GM23338 (cell line): ENCODE data around the gene LATS2. TPM values are rescaled to one million over a fixed set of nuclear protein-coding genes. Genes with fewer than 3 reads are reported as not detected.

Experiments used
- ATAC-seq: fragments of 200-7000 bp; cut with Tn5 transposase; 3 replicates; pipeline ENCODE4 v1.9.1; 2020
- DNase-seq: peaks from one replicate; pipeline ENCODE4 v3.0.0-alpha.2; 2015; ENCODE audit warnings: low spot score
- H2AFZ ChIP-seq: fragments of 200-600 bp; sonication (generic); 2 replicates; pipeline ENCODE4 v1.8.0; 2016; ENCODE audit warnings: antibody characterized with exemption, mild to moderate bottlenecking, moderate library complexity
- H3F3A ChIP-seq: fragments of 200-600 bp; sonication (generic); replicated peaks from 2 replicates; pipeline ENCODE4 v1.8.0; 2017; ENCODE audit warnings: antibody characterized with exemption, mixed run types, low read depth
- H3K27ac ChIP-seq: fragments of 200-600 bp; sonication (generic); 2 replicates; pipeline ENCODE4 v1.6.1; 2016; ENCODE audit warnings: low read depth
- H3K27me3 ChIP-seq: fragments of 200-600 bp; sonication (generic); 2 replicates; pipeline ENCODE4 v1.8.0; 2016; ENCODE audit warnings: mild to moderate bottlenecking, mixed run types, moderate library complexity; ENCODE audit not compliant: insufficient read depth
- H3K36me3 ChIP-seq: fragments of 200-600 bp; sonication (generic); 2 replicates; pipeline ENCODE4 v1.8.0; 2016; ENCODE audit warnings: mild to moderate bottlenecking; ENCODE audit not compliant: insufficient read depth
- H3K4me1 ChIP-seq: fragments of 200-600 bp; sonication (generic); 2 replicates; pipeline ENCODE4 v1.8.0; 2016; ENCODE audit warnings: mild to moderate bottlenecking, moderate library complexity; ENCODE audit not compliant: insufficient read depth
- H3K4me2 ChIP-seq: fragments of 200-600 bp; sonication (generic); 2 replicates; pipeline ENCODE4 v1.7.1; 2017; ENCODE audit warnings: mixed run types
- H3K4me3 ChIP-seq: fragments of 200-600 bp; sonication (generic); 2 replicates; pipeline ENCODE4 v1.6.1; 2016; ENCODE audit warnings: mixed run types
- H3K79me2 ChIP-seq: fragments of 200-600 bp; sonication (generic); replicated peaks from 2 replicates; pipeline ENCODE4 v1.8.0; 2017; ENCODE audit warnings: mild to moderate bottlenecking; ENCODE audit not compliant: insufficient read depth
- H3K9me2 ChIP-seq: fragments of 200-600 bp; sonication (generic); 2 replicates; pipeline ENCODE4 v1.8.0; 2017; ENCODE audit not compliant: insufficient read depth
- H4K20me1 ChIP-seq: fragments of 200-600 bp; sonication (generic); replicated peaks from 2 replicates; pipeline ENCODE4 v1.8.0; 2017; ENCODE audit warnings: mild to moderate bottlenecking; ENCODE audit not compliant: insufficient read depth
- H3K27ac Mint-ChIP-seq: 2 replicates; pipeline ENCODE4 v1.8.0; 2020; ENCODE audit warnings: inconsistent platforms, mild to moderate bottlenecking, moderate library complexity, mixed read lengths
- H3K27me3 Mint-ChIP-seq: 3 replicates; pipeline ENCODE4 v1.8.0; 2022; ENCODE audit warnings: low read depth, mild to moderate bottlenecking, moderate library complexity, mixed read lengths, inconsistent platforms; ENCODE audit not compliant: insufficient read depth, poor library complexity
- H3K36me3 Mint-ChIP-seq: 3 replicates; pipeline ENCODE4 v1.8.0; 2021; ENCODE audit warnings: low read depth, mild to moderate bottlenecking, inconsistent platforms, moderate library complexity, mixed read lengths
- H3K4me1 Mint-ChIP-seq: 3 replicates; pipeline ENCODE4 v1.8.0; 2020; ENCODE audit warnings: mild to moderate bottlenecking, inconsistent platforms, mixed read lengths
- H3K4me3 Mint-ChIP-seq: 3 replicates; pipeline ENCODE4 v1.8.0; 2021; ENCODE audit warnings: moderate library complexity, mild to moderate bottlenecking, inconsistent platforms, mixed read lengths
- H3K9me3 Mint-ChIP-seq: 3 replicates; pipeline ENCODE4 v1.8.0; 2020; ENCODE audit warnings: moderate library complexity, mild to moderate bottlenecking, inconsistent platforms, mixed read lengths
- ETS1 ChIP-seq: IDR thresholded peaks from 2 replicates; pipeline ENCODE4 v1.6.1; 2016; ENCODE audit warnings: antibody characterized with exemption
- EZH2 ChIP-seq: fragments of 200-600 bp; sonication (generic); IDR thresholded peaks from one replicate; pipeline ENCODE4 v1.8.0; 2017; ENCODE audit warnings: antibody characterized with exemption, mild to moderate bottlenecking, low read depth; ENCODE audit not compliant: unreplicated experiment
- EZH2phosphoT487 ChIP-seq: fragments of 200-600 bp; sonication (generic); IDR thresholded peaks from one replicate; pipeline ENCODE4 v1.8.1; 2018; ENCODE audit warnings: antibody characterized with exemption; ENCODE audit not compliant: unreplicated experiment
- POLR2AphosphoS5 ChIP-seq: IDR thresholded peaks from 2 replicates; pipeline ENCODE4 v1.6.1; 2016; ENCODE audit warnings: antibody characterized with exemption, low read depth
- REST ChIP-seq: IDR thresholded peaks from one replicate; pipeline ENCODE4 v1.6.1; 2018; ENCODE audit warnings: antibody characterized with exemption; ENCODE audit not compliant: unreplicated experiment
- STAT1 ChIP-seq: IDR thresholded peaks from one replicate; pipeline ENCODE4 v1.6.1; 2016; ENCODE audit warnings: antibody characterized with exemption; ENCODE audit not compliant: unreplicated experiment
- ZNF114 ChIP-seq: fragments of 250-450 bp; sonication (Bioruptor Pico); IDR thresholded peaks from 2 replicates; pipeline ENCODE4 v1.5.0; 2020; ENCODE audit warnings: mild to moderate bottlenecking, moderate library complexity
- ZNF462 ChIP-seq: fragments of 250-450 bp; sonication (Bioruptor Pico); IDR thresholded peaks from 2 replicates; pipeline ENCODE4 v1.5.0; 2020; ENCODE audit warnings: mild to moderate bottlenecking, moderate library complexity
- polyA plus RNA-seq: library from polyadenylated mRNA; unstranded; fragments of >200 nt; fragmentation: Nextera tagmentation; extraction: Ambion mirVana; gene quantifications from 2 replicates; pipeline ENCODE4 v1.2.1, GENCODE V29; 2016
- total RNA-seq: library from RNA; depleted of rRNA; stranded (reverse); fragments of >200 nt; shearing (Covaris generic); gene quantifications from 2 replicates; pipeline ENCODE4 v1.2.3, GENCODE V29; 2014

LATS2 gene
- total and polyA plus RNA-seq, 2 experiments from 2014 or later: 10.5 to 25.4 TPM

GRCh38 chr13:21012211-21012610 lies 49.2 kb downstream of the LATS2 start (continued):
- TF ChIP-seq ZNF462 (CRISPR knock-in tag): no peak
- no peak for TF ChIP-seq EZH2
- no peak for TF ChIP-seq POLR2AphosphoS5
- no peak for TF ChIP-seq EZH2phosphoT487
- no peak for TF ChIP-seq STAT1

GRCh38 chr13:21011378-21011777 lies 50.0 kb downstream of the LATS2 start:
- H3K4me3 ChIP-seq: no peak overlapping the region
- ATAC-seq (no peak), DNase-seq (no peak)
- H3K27ac ChIP-seq: 0 out of 2 replicates have a peak overlapping the region, but pooled peaks have one; percentile 24
- no peaks in the 10 kb centered on the region for H3K27me3 ChIP-seq
- no peak overlapping the region for H3K4me3 Mint-ChIP-seq
- peaks cover under 1% of the 10 kb centered on the region; the same call in 1 of the 2 replicates for H3K4me1 ChIP-seq
- H3K79me2 ChIP-seq: peaks cover 97% of the 10 kb centered on the region
- 0 out of 2 replicates have a peak, but pooled peaks cover 4% of the 10 kb centered on the region for H3K36me3 ChIP-seq
- no peaks in the 10 kb centered on the region; the same call in 1 of the 2 replicates for H3F3A ChIP-seq
- H3K4me1 Mint-ChIP-seq: peaks cover 26% of the 10 kb centered on the region
- H3K27ac Mint-ChIP-seq: no peak overlapping the region
- H3K27me3 Mint-ChIP-seq: peaks cover 6% of the 10 kb centered on the region
- H4K20me1 ChIP-seq: peaks cover 53% of the 10 kb centered on the region
- H3K9me3 Mint-ChIP-seq: no peaks in the 10 kb centered on the region
- no peak overlapping the region for H2AFZ ChIP-seq
- no peak overlapping the region for H3K4me2 ChIP-seq
- no peaks in the 10 kb centered on the region for H3K9me2 ChIP-seq
- H3K36me3 Mint-ChIP-seq: peaks cover 2% of the 10 kb centered on the region; the same call in 1 of the 3 replicates
- TF ChIP-seq ZNF114 (no peak), ETS1 (no peak), REST (no peak), STAT1 (no peak)
